MM.1S (cell line): ENCODE results near the gene HSPA1L.

Experiments used
- DNase-seq: peaks from one replicate; pipeline ENCODE4 v3.0.0-alpha.2; 2015
- H2AFZ ChIP-seq: fragments of 300-600 bp; sonication (generic); 2 replicates; pipeline ENCODE4 v1.6.0; 2016; ENCODE audit warnings: antibody characterized with exemption, low read length
- H3F3A ChIP-seq: fragments of 300-600 bp; sonication (generic); 2 replicates; pipeline ENCODE4 v1.6.1; 2016; ENCODE audit warnings: mild to moderate bottlenecking, antibody characterized with exemption, low read length, moderate library complexity, mixed read lengths; ENCODE audit not compliant: insufficient read depth
- H3K27ac ChIP-seq: fragments of 300-600 bp; sonication (generic); 2 replicates; pipeline ENCODE4 v1.5.1; 2016; ENCODE audit warnings: mild to moderate bottlenecking, low read length
- H3K27me3 ChIP-seq: fragments of 300-600 bp; sonication (generic); replicated peaks from 2 replicates; pipeline ENCODE4 v1.6.0; 2016; ENCODE audit warnings: low read length; ENCODE audit not compliant: insufficient read depth
- H3K36me3 ChIP-seq: fragments of 300-600 bp; sonication (generic); replicated peaks from 2 replicates; pipeline ENCODE4 v1.6.1; 2016; ENCODE audit warnings: mild to moderate bottlenecking, low read length, mixed read lengths; ENCODE audit not compliant: insufficient read depth
- H3K4me1 ChIP-seq: fragments of 300-600 bp; sonication (generic); 2 replicates; pipeline ENCODE4 v1.6.1; 2016; ENCODE audit warnings: low read length, mixed read lengths
- H3K4me2 ChIP-seq: fragments of 300-600 bp; sonication (generic); 2 replicates; pipeline ENCODE4 v1.6.0; 2016; ENCODE audit warnings: low read depth, low read length
- H3K4me3 ChIP-seq: fragments of 300-600 bp; sonication (generic); 2 replicates; pipeline ENCODE4 v1.5.1; 2016; ENCODE audit warnings: low read length, mixed read lengths
- H3K79me2 ChIP-seq: fragments of 300-600 bp; sonication (generic); 2 replicates; pipeline ENCODE4 v1.6.1; 2016; ENCODE audit warnings: mixed run types, low read length, mixed read lengths
- H3K9ac ChIP-seq: fragments of 300-600 bp; sonication (generic); 2 replicates; pipeline ENCODE4 v1.6.1; 2016; ENCODE audit warnings: low read length, mixed read lengths
- H3K9me2 ChIP-seq: fragments of 300-600 bp; sonication (generic); replicated peaks from 2 replicates; pipeline ENCODE4 v1.6.1; 2016; ENCODE audit warnings: mild to moderate bottlenecking, low read length, mixed read lengths; ENCODE audit not compliant: insufficient read depth
- H3K9me3 ChIP-seq: fragments of 300-600 bp; sonication (generic); replicated peaks from 2 replicates; pipeline ENCODE4 v1.6.1; 2016; ENCODE audit warnings: mild to moderate bottlenecking, low read length, mixed read lengths; ENCODE audit not compliant: insufficient read depth
- H4K20me1 ChIP-seq: fragments of 300-600 bp; sonication (generic); 2 replicates; pipeline ENCODE4 v1.6.1; 2016; ENCODE audit warnings: mild to moderate bottlenecking, low read length, moderate library complexity, mixed read lengths; ENCODE audit not compliant: insufficient read depth
- EZH2 ChIP-seq: fragments of 300-600 bp; sonication (generic); optimal IDR thresholded peaks from 2 replicates; pipeline ENCODE3; 2017; ENCODE audit warnings: low read depth, mild to moderate bottlenecking, antibody characterized with exemption, low read length, mixed read lengths
- EZH2phosphoT487 ChIP-seq: fragments of 300-600 bp; sonication (generic); IDR thresholded peaks from 2 replicates; pipeline ENCODE4 v1.6.1; 2018; ENCODE audit warnings: antibody characterized with exemption, low read length
- TF ChIP-seq, protein P1 (sequence below): fragments of 300-600 bp; sonication (generic); IDR thresholded peaks from 2 replicates; pipeline ENCODE4 v1.5.1; 2016; ENCODE audit warnings: antibody characterized with exemption, low read length, mixed read lengths

HSPA1L gene

DNA sequence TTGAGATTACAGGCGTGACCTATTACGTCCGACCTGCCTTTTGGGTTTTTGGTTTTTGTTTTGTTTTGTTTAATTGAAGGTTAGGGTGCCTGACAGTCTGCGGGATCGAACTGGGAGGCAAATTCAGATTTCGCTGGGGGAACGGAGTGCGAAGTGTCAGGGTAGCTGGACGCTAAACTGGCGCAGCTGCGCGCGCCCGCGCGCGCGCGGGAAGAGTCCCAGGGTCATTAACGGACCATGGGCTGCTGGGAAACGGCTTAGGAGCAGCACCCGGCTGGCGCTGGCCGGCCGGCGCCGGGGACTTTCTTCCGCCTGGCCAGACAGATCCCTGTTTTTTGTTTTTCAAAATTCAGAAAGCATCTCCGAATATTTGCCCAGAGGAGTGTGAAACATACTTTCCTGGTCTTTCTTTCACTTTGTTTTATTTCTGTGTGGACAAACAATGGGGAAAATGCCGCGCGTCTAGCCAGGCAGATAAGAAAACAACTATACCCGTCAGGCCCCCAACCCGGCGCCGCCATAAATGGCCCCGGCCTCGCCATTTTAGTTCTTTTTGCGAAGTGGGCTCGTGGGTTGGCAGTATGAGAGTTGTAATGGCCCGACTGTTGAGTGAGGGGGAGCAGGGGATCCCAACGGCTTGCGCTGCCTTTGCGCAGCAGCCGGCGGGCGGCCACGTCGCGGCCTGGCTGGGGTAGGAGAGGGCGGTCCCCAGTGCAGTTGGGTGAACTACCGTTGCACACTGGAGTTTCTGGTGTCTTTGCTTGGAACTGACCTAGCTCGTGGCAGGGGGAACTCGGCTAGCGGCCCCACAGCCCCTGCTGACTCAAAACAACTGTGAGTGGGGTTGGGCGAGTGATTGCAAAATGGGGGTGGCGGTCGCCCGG lies 19.5 kb upstream of the HSPA1L start:
- Histone ChIP-seq H3K9me2 (no peaks in the 10 kb centered on the region), H4K20me1 (peaks cover 27% of the 10 kb centered on the region), H3K4me1 (peaks cover 24% of the 10 kb centered on the region), H3K9ac (peak overlapping the region; percentile 97), H3K4me3 (peak overlapping the region; percentile 98), H3K27ac (peak overlapping the region; percentile 81), H3K79me2 (peaks cover 66% of the 10 kb centered on the region), H3F3A (peaks cover 92% of the 10 kb centered on the region), H3K4me2 (peak overlapping the region; percentile 99), H3K36me3 (peaks cover 26% of the 10 kb centered on the region; the same call in 1 of the 2 replicates), H3K9me3 (no peaks in the 10 kb centered on the region), H2AFZ (peak overlapping the region; percentile 51; the same call in 1 of the 2 replicates), H3K27me3 (no peaks in the 10 kb centered on the region)
- TF ChIP-seq EZH2, result no peak
- TF ChIP-seq, protein P1, sequence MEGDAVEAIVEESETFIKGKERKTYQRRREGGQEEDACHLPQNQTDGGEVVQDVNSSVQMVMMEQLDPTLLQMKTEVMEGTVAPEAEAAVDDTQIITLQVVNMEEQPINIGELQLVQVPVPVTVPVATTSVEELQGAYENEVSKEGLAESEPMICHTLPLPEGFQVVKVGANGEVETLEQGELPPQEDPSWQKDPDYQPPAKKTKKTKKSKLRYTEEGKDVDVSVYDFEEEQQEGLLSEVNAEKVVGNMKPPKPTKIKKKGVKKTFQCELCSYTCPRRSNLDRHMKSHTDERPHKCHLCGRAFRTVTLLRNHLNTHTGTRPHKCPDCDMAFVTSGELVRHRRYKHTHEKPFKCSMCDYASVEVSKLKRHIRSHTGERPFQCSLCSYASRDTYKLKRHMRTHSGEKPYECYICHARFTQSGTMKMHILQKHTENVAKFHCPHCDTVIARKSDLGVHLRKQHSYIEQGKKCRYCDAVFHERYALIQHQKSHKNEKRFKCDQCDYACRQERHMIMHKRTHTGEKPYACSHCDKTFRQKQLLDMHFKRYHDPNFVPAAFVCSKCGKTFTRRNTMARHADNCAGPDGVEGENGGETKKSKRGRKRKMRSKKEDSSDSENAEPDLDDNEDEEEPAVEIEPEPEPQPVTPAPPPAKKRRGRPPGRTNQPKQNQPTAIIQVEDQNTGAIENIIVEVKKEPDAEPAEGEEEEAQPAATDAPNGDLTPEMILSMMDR, result no peak
- no peak for TF ChIP-seq EZH2phosphoT487
- DNase-seq, result peak; percentile 90

DNA sequence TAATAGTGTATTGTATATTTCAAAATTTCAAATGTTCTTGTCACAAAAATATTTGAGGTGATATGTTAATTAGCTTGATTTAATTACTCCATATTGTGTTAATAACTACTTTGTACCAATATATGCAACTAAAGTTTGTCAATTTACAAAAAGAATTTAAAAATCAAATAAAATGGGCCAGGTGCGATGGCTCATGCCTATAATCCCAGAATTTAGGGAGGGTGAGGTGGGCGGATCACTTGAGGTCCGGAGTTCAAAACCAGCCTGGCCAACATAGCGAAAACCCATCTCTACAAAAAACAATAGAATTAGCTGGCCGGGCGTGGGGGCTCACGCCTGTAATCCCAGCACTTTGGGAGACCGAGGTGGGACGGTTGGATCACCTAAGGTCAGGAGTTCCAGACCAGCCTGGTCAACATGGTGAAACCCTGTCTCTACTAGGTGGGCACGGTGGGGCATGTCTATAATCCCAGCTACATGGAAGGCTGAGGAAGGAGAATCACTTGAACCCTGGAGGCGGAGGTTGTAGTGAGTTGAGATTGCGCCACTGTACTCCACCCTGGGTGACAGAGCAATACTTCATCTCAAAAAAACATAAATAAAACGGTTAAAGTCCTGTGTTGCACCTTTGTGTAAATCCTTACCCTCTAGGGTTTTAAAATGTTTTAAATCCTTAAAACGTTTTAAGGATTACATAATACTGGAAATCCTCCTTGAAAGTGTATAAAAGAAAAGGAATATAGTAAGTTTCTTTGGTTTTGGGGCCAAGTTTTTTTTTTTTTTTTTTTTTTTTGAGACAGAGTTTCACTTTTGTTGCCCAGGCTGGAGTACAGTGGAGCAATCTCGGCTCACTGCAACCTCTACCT lies 16.5 kb upstream of the HSPA1L start:
- Histone ChIP-seq H3K27me3 (no peaks in the 10 kb centered on the region), H3K79me2 (peaks cover 51% of the 10 kb centered on the region), H3K9ac (peak overlapping the region; percentile 29; the same call in 1 of the 2 replicates), H4K20me1 (no peaks in the 10 kb centered on the region; the same call in 1 of the 2 replicates), H3K27ac (peak overlapping the region; percentile 7; the same call in 1 of the 2 replicates), H3F3A (peaks cover 64% of the 10 kb centered on the region), H3K9me2 (no peaks in the 10 kb centered on the region), H3K36me3 (peaks cover 7% of the 10 kb centered on the region; the same call in 1 of the 2 replicates), H3K4me3 (peak overlapping the region; percentile 61; the same call in 1 of the 2 replicates), H3K4me1 (peaks cover 7% of the 10 kb centered on the region; the same call in 1 of the 2 replicates), H3K9me3 (no peaks in the 10 kb centered on the region), H2AFZ (no peak overlapping the region), H3K4me2 (peak overlapping the region; percentile 81)
- DNase-seq, result no peak
- TF ChIP-seq EZH2phosphoT487, result no peak
- TF ChIP-seq, protein P1, result no peak
- no peak for TF ChIP-seq EZH2

DNA sequence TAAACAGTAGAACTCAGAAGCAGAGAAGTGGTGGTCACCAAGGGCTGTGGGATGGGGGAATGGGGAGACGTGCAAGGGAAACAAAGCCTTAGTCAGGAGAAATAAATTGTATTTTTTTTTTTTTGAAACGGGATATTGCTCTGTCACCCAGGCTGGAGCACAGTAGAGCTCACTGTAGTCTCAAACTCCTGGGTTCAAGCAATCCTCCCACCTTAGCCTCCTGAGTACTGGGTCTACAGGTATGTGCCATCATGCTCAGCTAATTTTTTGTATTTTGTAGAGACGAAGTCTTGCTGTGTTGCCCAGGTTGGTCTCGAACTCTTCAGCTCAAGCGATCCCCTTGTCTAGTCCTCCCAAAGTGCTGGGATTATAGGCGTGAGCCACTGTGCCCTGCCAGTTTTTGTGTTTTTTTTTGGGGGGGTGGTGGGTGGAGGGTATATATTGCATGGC lies 15.8 kb upstream of the HSPA1L start:
- H3K27ac ChIP-seq, result peak overlapping the region; percentile 57; the same call in 1 of the 2 replicates
- H4K20me1 ChIP-seq, result no peaks in the 10 kb centered on the region; the same call in 1 of the 2 replicates
- H3K4me2 ChIP-seq, result peak overlapping the region; percentile 81
- no peaks in the 10 kb centered on the region for H3K27me3 ChIP-seq
- H3K36me3 ChIP-seq, result peaks cover under 1% of the 10 kb centered on the region; the same call in 1 of the 2 replicates
- no peak for DNase-seq
- H3K4me1 ChIP-seq, result peaks cover 7% of the 10 kb centered on the region; the same call in 1 of the 2 replicates
- H3K9me3 ChIP-seq, result no peaks in the 10 kb centered on the region
- peaks cover 60% of the 10 kb centered on the region for H3F3A ChIP-seq
- TF ChIP-seq, protein P1, result no peak
- TF ChIP-seq EZH2, result no peak
- TF ChIP-seq EZH2phosphoT487, result no peak
- peaks cover 47% of the 10 kb centered on the region for H3K79me2 ChIP-seq
- H3K9me2 ChIP-seq, result no peaks in the 10 kb centered on the region
- H3K9ac ChIP-seq, result peak overlapping the region; percentile 29; the same call in 1 of the 2 replicates
- H3K4me3 ChIP-seq, result peak overlapping the region; percentile 61
- no peak overlapping the region for H2AFZ ChIP-seq
